Measurements from ENCODE around the gene FLT3LG. TPM values are rescaled to one million over a fixed set of nuclear protein-coding genes. Genes with fewer than 3 reads are reported as not detected.

FLT3LG gene
- polyA plus RNA-seq, 3 donors from 2014 or later, result 22.6 to 36.6 (median 28.3) TPM

DNA sequence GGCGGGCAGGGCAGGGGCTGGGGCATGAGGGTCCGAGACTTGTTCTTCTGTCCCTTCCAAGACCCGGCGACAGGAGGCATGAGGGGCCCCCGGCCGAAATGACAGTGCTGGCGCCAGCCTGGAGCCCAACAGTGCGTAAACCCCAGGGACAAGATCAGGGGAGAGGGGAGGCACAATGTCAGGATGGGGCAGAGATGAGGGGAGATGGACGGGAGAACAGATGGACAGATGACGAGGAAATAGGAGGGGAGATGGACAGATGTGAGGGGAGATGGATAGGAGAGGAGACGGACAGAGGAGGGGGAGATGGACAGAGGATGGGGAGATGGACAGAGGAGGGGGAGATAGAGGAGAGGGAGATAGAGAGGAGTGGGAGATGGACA lies 518 bp downstream of the FLT3LG start:
- peaks cover 56 to 60% of the 10 kb centered on the region in 2 donors for H3K4me1 Mint-ChIP-seq
- DNase-seq, result no peak
- no peaks in the 10 kb centered on the region for H3K9me3 Mint-ChIP-seq
- H3K36me3 Mint-ChIP-seq, result peaks cover 0 to 2% (median 0%) of the 10 kb centered on the region in 3 donors
- H3K27ac Mint-ChIP-seq, result peak overlapping the region; percentile 85 to 98 (median 97)
- peaks cover 11 to 18% (median 11%) of the 10 kb centered on the region in 3 donors for H3K27me3 Mint-ChIP-seq (ENCODE audit: low read depth in 3 of 3)
- H3K4me3 Mint-ChIP-seq, result peak overlapping the region; percentile 84 to 95 (median 91)

DNA sequence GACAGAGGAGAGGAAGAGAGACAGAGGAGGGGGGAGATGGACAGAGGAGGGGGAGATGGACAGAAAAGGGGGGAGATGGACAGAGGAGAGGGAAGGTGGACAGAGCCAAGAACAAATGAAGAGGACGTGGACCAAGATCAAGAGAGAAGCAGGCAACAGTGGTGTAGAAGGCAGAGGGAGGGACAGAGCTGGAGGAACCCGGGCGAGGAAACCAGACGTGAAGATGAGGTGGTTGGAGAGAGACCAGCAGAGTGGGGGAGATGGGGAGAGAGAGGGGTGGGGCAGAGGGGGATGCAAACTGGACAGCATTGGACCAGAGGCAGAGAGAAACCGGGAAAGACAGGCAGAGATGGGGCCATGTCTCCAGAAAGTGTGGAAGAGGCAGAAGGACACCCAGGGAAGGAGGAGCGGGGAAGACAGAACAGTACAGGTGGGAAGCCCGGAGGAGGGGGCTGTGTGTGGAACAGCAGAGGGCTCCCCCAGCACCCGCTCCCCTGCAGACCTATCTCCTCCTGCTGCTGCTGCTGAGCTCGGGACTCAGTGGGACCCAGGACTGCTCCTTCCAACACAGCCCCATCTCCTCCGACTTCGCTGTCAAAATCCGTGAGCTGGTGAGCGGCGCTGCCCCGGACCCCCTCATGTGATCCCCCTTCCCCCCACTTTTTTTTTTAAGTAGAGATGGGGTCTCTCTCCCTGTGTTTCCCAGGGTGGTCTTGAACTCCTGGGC lies 1.3 kb downstream of the FLT3LG start:
- DNase-seq, result no peak
- H3K4me1 Mint-ChIP-seq, result peaks cover 48 to 52% of the 10 kb centered on the region in 2 donors
- H3K27me3 Mint-ChIP-seq (ENCODE audit: low read depth in 3 of 3), result peaks cover 5 to 10% (median 5%) of the 10 kb centered on the region in 3 donors
- H3K4me3 Mint-ChIP-seq, result peak overlapping the region; percentile 84 to 95 (median 91)
- H3K9me3 Mint-ChIP-seq, result no peaks in the 10 kb centered on the region
- peaks cover 0 to 2% (median 0%) of the 10 kb centered on the region in 3 donors for H3K36me3 Mint-ChIP-seq
- peak overlapping the region; percentile 85 to 98 (median 97) for H3K27ac Mint-ChIP-seq

DNA sequence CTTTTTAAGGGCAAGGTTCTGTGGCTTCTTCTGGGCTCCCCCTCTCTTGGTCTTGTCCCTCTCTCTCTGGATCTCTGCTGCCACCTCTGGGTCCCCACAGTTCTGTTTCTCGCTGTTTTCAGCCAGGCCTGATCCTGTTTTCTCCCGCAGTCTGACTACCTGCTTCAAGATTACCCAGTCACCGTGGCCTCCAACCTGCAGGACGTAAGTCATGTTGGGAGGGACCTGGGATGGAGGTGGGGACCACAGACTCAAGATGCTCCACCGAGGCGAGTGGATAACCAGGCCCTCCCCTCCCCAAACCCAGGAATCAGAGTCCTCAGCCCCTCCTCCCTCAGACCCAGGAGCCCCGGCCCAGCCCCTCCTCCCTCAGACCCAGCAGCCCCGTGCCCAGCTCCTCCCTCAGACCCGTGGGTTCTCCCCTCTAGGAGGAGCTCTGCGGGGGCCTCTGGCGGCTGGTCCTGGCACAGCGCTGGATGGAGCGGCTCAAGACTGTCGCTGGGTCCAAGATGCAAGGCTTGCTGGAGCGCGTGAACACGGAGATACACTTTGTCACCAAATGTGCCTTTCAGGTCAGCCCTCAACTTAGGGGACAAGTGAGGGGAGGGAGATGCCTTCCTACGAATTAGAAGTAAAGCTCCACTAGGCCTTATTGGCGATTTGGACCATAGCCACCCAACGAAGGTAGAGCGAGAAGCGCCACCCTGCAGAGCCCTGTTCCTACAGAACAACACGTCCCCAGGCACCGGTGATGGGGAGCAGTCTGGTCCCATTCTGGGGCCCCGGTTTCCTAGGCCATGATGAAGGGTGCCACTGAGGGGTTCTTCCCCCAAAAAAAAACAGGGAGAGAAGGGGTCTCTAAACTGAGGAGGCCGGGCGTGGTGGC lies 2.2 kb downstream of the FLT3LG start:
- no peaks in the 10 kb centered on the region for H3K9me3 Mint-ChIP-seq
- DNase-seq, result peak in 1 of 3 donors; percentile 37
- H3K36me3 Mint-ChIP-seq, result peaks cover 0 to 2% (median 0%) of the 10 kb centered on the region in 3 donors
- H3K27me3 Mint-ChIP-seq (ENCODE audit: low read depth in 3 of 3), result peaks cover 5 to 7% (median 5%) of the 10 kb centered on the region in 3 donors
- peaks cover 39 to 43% of the 10 kb centered on the region in 2 donors for H3K4me1 Mint-ChIP-seq
- peak overlapping the region; percentile 84 to 95 (median 91) for H3K4me3 Mint-ChIP-seq
- peak overlapping the region; percentile 85 to 98 (median 97) for H3K27ac Mint-ChIP-seq

DNA sequence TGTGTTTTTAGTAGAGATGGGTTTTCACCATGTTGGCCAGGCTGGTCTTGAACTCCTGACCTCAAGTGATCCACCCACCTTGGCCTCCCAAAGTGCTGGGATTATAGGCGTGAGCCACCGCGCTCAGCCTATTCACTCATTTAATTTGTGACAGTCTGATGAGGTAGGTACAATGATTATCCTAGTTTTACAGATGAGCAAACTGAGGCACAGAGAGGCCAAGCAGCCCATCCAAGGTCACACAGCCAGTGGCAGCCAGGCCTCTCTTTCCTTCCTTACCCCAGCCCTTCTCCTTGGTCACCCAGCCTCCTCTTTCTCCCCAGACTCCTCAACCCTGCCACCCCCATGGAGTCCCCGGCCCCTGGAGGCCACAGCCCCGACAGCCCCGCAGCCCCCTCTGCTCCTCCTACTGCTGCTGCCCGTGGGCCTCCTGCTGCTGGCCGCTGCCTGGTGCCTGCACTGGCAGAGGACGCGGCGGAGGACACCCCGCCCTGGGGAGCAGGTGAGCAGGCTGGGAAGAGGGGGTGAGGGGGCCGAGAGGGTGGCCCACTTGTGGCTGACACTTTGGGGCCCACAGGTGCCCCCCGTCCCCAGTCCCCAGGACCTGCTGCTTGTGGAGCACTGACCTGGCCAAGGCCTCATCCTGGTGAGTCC lies 6.1 kb downstream of the FLT3LG start:
- Mint-ChIP-seq H3K27ac (no peak overlapping the region), H3K4me1 (peaks cover 15% of the 10 kb centered on the region in 2 donors), H3K9me3 (no peaks in the 10 kb centered on the region), H3K27me3 (ENCODE audit: low read depth in 3 of 3) (peaks cover 2% of the 10 kb centered on the region in 3 donors), H3K4me3 (no peak overlapping the region), H3K36me3 (peaks cover 0 to 5% (median 0%) of the 10 kb centered on the region in 3 donors)
- no peak for DNase-seq

DNA sequence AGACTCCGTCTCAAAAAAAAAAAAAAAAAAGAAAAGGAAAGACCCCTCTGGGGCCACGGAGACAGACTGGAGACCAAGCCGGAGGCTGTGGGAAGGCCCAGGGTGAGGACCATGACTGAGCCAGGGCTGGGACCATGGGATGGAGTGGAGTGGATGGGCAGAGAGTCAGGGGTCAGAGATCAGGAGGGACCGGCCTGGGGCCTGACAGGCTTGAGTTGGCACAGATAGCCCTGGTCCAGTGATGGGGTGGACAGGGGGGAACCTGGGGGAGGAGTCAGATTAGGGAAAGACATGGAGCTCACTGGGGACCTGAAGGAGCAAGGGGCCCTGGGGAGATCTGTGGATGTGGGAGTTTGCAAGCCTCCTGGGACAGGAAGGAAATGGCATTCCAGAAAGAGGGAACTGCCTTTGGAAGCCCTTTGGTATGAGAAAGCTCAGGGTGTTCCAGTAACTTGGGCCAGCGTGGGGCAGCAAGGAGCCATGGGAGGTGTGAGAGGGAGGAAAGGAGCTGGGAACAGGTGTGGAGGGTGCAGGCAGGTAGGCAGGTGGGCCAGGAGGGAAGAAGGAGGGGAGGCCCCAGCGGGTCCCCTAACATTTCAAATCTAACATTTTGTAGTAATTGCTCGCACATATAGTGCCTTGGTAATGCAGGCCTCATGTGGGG lies 7.1 kb downstream of the FLT3LG start:
- peaks cover 0 to 5% (median 0%) of the 10 kb centered on the region in 3 donors for H3K36me3 Mint-ChIP-seq
- H3K4me3 Mint-ChIP-seq, result no peak overlapping the region
- peaks cover 5 to 7% of the 10 kb centered on the region in 2 donors for H3K4me1 Mint-ChIP-seq
- no peaks in the 10 kb centered on the region for H3K9me3 Mint-ChIP-seq
- DNase-seq, result no peak
- peaks cover 0 to 2% (median 2%) of the 10 kb centered on the region in 3 donors for H3K27me3 Mint-ChIP-seq (ENCODE audit: low read depth in 3 of 3)
- H3K27ac Mint-ChIP-seq, result peak overlapping the region in 2 of 6 donors; percentile 49 to 64

DNA sequence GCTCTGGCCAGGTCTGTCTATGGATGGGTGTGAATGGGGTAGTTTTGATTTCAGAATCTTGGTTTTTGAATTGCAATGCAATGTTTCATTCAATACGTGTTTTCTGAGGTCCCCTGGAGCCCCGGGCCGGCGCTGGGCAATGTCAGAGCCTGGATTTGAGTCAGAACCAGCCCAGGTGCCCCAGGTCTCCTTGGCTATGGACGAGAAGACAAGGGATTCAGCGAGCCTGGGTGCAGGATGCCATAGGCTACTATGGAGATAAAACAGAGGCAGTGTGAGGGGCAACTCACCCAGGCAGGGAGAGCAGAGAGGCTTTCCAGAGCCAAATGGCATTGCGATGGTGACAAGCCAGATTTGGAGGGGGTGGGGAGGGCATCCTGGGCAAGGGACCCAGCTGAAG lies 12.2 kb downstream of the FLT3LG start:
- DNase-seq, result no peak
- peaks cover 4 to 30% (median 5%) of the 10 kb centered on the region in 3 donors for H3K36me3 Mint-ChIP-seq
- H3K4me1 Mint-ChIP-seq, result peaks cover 34 to 40% of the 10 kb centered on the region in 2 donors
- H3K9me3 Mint-ChIP-seq, result no peaks in the 10 kb centered on the region
- peak overlapping the region in 5 of 6 donors; percentile 26 to 77 (median 57) for H3K27ac Mint-ChIP-seq
- peak overlapping the region in 1 of 5 donors; percentile 33 for H3K4me3 Mint-ChIP-seq
- peaks cover 17 to 30% (median 22%) of the 10 kb centered on the region in 3 donors for H3K27me3 Mint-ChIP-seq (ENCODE audit: low read depth in 3 of 3)

DNA sequence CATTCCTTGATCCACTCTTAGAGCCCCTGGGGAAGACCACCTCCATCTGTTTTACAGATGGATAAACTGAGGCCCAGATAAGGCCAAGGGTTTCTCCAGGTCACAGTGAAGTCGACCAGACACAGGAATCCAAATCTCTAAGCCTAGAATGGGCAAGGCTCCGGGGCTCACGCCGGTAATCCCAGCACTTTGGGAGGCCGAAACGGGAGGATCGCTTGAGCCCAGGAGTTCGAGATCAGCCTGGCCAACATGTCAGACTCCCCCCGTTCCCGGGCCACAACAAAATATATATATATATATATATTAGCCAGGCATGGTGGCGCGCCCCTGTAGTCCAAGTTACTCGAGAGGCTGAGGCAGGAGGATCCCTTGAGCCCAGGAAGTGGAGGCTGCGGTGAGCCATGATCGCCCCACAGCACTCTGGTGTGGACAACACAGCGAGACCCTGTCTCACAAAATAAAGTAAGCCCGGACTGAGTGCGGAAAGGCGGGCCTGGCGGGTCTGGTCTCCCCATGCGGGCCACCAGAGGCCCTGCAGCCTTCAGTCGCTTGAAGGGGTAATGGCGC lies 12.8 kb downstream of the FLT3LG start:
- peaks cover 17 to 30% (median 23%) of the 10 kb centered on the region in 3 donors for H3K27me3 Mint-ChIP-seq (ENCODE audit: low read depth in 3 of 3)
- H3K9me3 Mint-ChIP-seq, result no peaks in the 10 kb centered on the region
- no peak for DNase-seq
- peak overlapping the region; percentile 92 to 97 (median 96) for H3K27ac Mint-ChIP-seq
- peaks cover 37 to 40% of the 10 kb centered on the region in 2 donors for H3K4me1 Mint-ChIP-seq
- H3K36me3 Mint-ChIP-seq, result peaks cover 4 to 34% (median 6%) of the 10 kb centered on the region in 3 donors
- H3K4me3 Mint-ChIP-seq, result peak overlapping the region; percentile 92 to 98 (median 96)

DNA sequence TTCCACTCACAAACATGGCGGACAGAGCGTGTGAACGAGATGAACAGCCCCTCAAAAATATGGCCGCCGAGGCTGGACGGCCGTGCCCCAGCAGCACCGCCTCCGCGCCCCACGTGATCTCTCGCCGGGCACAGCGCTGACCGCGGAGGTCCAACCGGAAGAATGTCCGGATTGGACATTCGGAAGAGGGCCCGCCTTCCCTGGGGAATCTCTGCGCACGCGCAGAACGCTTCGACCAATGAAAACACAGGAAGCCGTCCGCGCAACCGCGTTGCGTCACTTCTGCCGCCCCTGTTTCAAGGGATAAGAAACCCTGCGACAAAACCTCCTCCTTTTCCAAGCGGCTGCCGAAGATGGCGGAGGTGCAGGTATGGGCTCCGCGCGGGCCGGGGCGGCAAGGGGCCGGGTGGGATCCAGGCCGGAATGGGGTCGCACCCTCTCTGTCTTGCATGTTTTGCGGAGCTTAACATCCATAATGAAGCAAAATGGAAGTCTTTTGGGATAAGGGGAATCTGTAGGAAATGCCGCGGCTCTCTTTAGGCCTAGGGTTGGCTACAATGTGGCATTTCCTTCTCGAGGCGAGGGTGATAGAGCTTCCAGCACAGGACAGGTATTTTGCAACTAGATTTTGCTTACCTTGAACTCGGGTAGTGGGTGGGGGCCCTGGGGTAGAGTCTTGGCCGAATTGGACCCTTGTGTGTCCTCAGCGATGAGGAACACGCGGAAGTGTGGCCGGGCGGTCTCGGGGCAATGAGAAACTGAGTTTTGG lies 13.4 kb downstream of the FLT3LG start, which contains the start of gene RPL13A:
Gene RPL13A, plus strand, starts transcription at position 332 of the 769 bp plus-strand sequence. Its CDS starts 22 bp downstream, at position 354.
- Mint-ChIP-seq H3K9me3 (no peaks in the 10 kb centered on the region), H3K4me1 (peaks cover 41 to 44% of the 10 kb centered on the region in 2 donors), H3K36me3 (peaks cover 7 to 41% (median 13%) of the 10 kb centered on the region in 3 donors), H3K4me3 (peak within 1 kb of the TSS; percentile 92 to 98 (median 96)), H3K27ac (peak within 1 kb of the TSS; percentile 92 to 97 (median 96)), H3K27me3 (ENCODE audit: low read depth in 3 of 3) (peaks cover 17 to 33% (median 28%) of the 10 kb centered on the region in 3 donors)
- DNase-seq, result peak; percentile 100

DNA sequence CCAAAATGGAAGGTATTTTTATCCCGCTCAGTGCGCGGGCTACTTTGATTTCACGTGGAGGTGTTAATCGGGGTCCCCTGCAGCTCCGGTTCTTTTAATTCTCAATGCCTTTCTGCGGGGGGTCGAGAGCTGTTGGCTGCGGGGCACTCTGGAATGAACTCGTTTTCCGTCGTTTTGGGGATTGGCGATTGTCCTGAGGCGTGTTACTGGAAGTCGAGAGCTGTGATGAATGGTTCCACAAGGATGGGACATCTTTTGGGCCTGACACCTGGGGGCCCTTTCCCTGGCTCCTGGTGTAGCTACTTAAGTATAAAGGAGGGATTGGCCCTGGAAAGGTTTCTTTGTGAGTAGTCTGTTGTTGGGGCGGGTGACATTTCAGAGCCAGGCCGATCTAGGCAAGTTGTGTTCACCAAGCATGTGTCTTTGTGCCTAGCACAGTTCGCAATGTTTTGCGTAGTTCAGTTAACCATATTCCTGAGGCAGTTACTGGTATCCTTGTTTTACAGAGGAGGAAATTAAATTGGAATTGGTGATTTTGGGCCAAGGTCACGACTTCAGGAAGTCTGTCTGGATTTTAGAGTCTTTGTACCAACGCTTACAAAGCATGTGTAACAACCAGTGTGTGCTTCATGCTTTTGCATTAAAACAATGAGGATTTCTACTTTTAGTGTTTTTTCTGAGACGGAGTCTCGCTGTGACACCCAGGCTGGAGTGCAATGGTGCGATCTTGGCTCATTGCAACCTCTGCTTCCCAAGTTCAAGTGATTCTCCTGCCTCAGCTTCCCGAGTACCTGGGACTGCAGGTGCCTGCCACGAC lies 14.2 kb downstream of the FLT3LG start:
- peaks cover 49 to 52% of the 10 kb centered on the region in 2 donors for H3K4me1 Mint-ChIP-seq
- peaks cover 22 to 40% (median 36%) of the 10 kb centered on the region in 3 donors for H3K27me3 Mint-ChIP-seq (ENCODE audit: low read depth in 3 of 3)
- no peaks in the 10 kb centered on the region for H3K9me3 Mint-ChIP-seq
- peak overlapping the region; percentile 92 to 98 (median 96) for H3K4me3 Mint-ChIP-seq
- peak overlapping the region; percentile 92 to 97 (median 96) for H3K27ac Mint-ChIP-seq
- DNase-seq, result no peak
- H3K36me3 Mint-ChIP-seq, result peaks cover 13 to 47% (median 20%) of the 10 kb centered on the region in 3 donors

DNA sequence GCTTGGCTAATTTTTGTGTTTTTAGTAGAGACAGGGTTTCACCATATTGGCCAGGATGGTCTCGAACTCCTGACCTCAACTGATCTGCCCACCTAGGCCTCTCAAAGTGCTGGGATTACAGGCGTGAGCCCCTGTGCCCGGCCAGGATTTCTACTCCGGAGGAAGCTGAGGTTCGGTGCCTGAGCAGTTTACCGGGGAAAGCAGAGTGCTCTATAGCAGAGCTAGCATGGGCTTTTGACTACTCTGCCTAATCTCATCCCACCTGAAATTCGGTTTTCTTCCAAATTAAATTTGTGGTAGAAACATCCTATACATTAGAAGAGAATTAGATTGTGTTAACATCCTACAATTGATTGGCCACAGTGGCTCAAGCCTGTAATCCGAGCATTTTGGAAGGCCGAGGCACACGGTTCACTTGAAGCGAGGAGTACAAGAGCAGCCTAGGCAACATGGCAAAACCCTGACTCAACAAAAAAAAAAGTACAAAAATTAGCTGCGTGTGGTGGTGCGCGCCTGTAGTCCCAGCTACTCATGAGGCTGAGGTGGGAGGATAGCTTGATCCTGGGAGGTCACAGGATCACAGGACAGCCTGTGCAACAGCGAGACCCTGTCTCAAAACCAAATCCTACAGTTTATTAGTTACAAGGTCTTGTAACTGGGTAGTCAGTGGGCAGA lies 15.0 kb downstream of the FLT3LG start:
- peaks cover 13 to 45% (median 20%) of the 10 kb centered on the region in 3 donors for H3K36me3 Mint-ChIP-seq
- H3K9me3 Mint-ChIP-seq, result no peaks in the 10 kb centered on the region
- H3K27me3 Mint-ChIP-seq (ENCODE audit: low read depth in 3 of 3), result peaks cover 26 to 47% (median 40%) of the 10 kb centered on the region in 3 donors
- peaks cover 53 to 55% of the 10 kb centered on the region in 2 donors for H3K4me1 Mint-ChIP-seq
- DNase-seq, result no peak
- H3K27ac Mint-ChIP-seq, result peak overlapping the region; percentile 92 to 97 (median 96)
- H3K4me3 Mint-ChIP-seq, result peak overlapping the region; percentile 92 to 98 (median 96)

All from immature natural killer cell (primary cell).